PFSK-1 (cell line): ENCODE measurements around the gene CLCC1.

Experiments
- FOXP2 ChIP-seq: optimal IDR thresholded peaks from 2 replicates; pipeline ENCODE3; 2011; ENCODE audit warnings: borderline replicate concordance, control low read depth, inconsistent platforms; ENCODE audit not compliant: insufficient read depth; ENCODE audit errors: extremely low read length, extremely low read depth
- POLR2AphosphoS5 ChIP-seq: IDR thresholded peaks from 2 replicates; pipeline ENCODE4 v1.6.1; 2012; ENCODE audit warnings: low read depth, mild to moderate bottlenecking, control low read depth, low read length, moderate library complexity
- REST ChIP-seq, 2 experiments: IDR thresholded peaks; 2 replicates each; pipeline versions ENCODE4 v1.6.1 to v1.8.0; 2011 to 2012; ENCODE audit warnings: low read depth in 2 of 2, low read length in 2 of 2, control low read depth in 1 of 2, inconsistent platforms in 1 of 2, mild to moderate bottlenecking in 1 of 2, moderate library complexity in 1 of 2; ENCODE audit not compliant: insufficient read depth in 1 of 2
- SIN3A ChIP-seq: IDR thresholded peaks from 2 replicates; pipeline ENCODE4 v1.6.1; 2012; ENCODE audit warnings: mild to moderate bottlenecking, low read length, moderate library complexity, borderline replicate concordance; ENCODE audit not compliant: insufficient read depth
- TAF1 ChIP-seq: IDR thresholded peaks from 2 replicates; pipeline ENCODE4 v1.6.1; 2012; ENCODE audit warnings: low read length, control low read depth, borderline replicate concordance; ENCODE audit not compliant: insufficient read depth

The CLCC1 gene

GRCh38 chr1:108936170-108936569 is 27.1 kb downstream of the CLCC1 start:
- no peak for TF ChIP-seq TAF1
- no peak for TF ChIP-seq POLR2AphosphoS5
- no peak for TF ChIP-seq FOXP2
- no peak for TF ChIP-seq SIN3A
- TF ChIP-seq REST (IDR thresholded peaks at IDR 0.05; ENCODE audit: insufficient read depth in 1 of 2, low read depth in 2 of 2, low read length in 2 of 2), result no peak

- TF ChIP-seq SIN3A (no peak), FOXP2 (no peak), TAF1 (no peak), REST (IDR thresholded peaks at IDR 0.05; ENCODE audit: insufficient read depth in 1 of 2, low read depth in 2 of 2, low read length in 2 of 2) (no peak), POLR2AphosphoS5 (no peak)
Measured at GRCh38 chr1:108933944-108934343, 29.3 kb downstream of the CLCC1 start.

- TF ChIP-seq POLR2AphosphoS5, result no peak
- no peak for TF ChIP-seq REST (IDR thresholded peaks at IDR 0.05; ENCODE audit: insufficient read depth in 1 of 2, low read depth in 2 of 2, low read length in 2 of 2)
- TF ChIP-seq TAF1, result no peak
- TF ChIP-seq SIN3A, result no peak
- TF ChIP-seq FOXP2, result no peak
Measured at GRCh38 chr1:108925920-108926319, 37.4 kb downstream of the CLCC1 start.

- TF ChIP-seq REST (IDR thresholded peaks at IDR 0.05; ENCODE audit: insufficient read depth in 1 of 2, low read depth in 2 of 2, low read length in 2 of 2), result no peak
- no peak for TF ChIP-seq POLR2AphosphoS5
- TF ChIP-seq SIN3A, result no peak
- TF ChIP-seq TAF1, result no peak
- no peak for TF ChIP-seq FOXP2
Measured at GRCh38 chr1:108916788-108917187, 46.5 kb downstream of the CLCC1 start.
